Endothelial cell (in vitro differentiated cells): Measurements from ENCODE around the gene SLA2. TPM values are rescaled to one million over a fixed set of nuclear protein-coding genes. Genes with fewer than 3 reads are reported as not detected.
A peak's percentile ranks its signal among the peaks of the same experiment; 100 is the strongest.

ENCODE experiments used
- DNase-seq: peaks from one replicate; pipeline ENCODE4 v3.0.0; 2021; ENCODE audit warnings: low spot score
- H3K27ac Mint-ChIP-seq: one replicate; pipeline ENCODE4 v1.8.0; 2021; ENCODE audit warnings: mixed read lengths, inconsistent platforms; ENCODE audit not compliant: unreplicated experiment
- H3K27me3 Mint-ChIP-seq: one replicate; pipeline ENCODE4 v1.8.0; 2021; ENCODE audit warnings: mild to moderate bottlenecking, moderate library complexity, mixed read lengths, inconsistent platforms; ENCODE audit not compliant: unreplicated experiment
- H3K36me3 Mint-ChIP-seq: one replicate; pipeline ENCODE4 v1.8.0; 2021; ENCODE audit warnings: mild to moderate bottlenecking, low read depth, mixed read lengths, inconsistent platforms; ENCODE audit not compliant: unreplicated experiment
- H3K4me1 Mint-ChIP-seq: one replicate; pipeline ENCODE4 v1.8.0; 2021; ENCODE audit warnings: mild to moderate bottlenecking, mixed read lengths, inconsistent platforms; ENCODE audit not compliant: unreplicated experiment
- H3K4me3 Mint-ChIP-seq: one replicate; pipeline ENCODE4 v1.8.0; 2021; ENCODE audit warnings: mild to moderate bottlenecking, mixed read lengths, inconsistent platforms; ENCODE audit not compliant: unreplicated experiment
- H3K9me3 Mint-ChIP-seq: one replicate; pipeline ENCODE4 v1.8.0; 2021; ENCODE audit warnings: mixed read lengths, inconsistent platforms; ENCODE audit not compliant: unreplicated experiment
- CTCF ChIP-seq: fragments of 200-600 bp; sonication (generic); IDR thresholded peaks from one replicate; pipeline ENCODE4 v1.5.0; 2021; ENCODE audit warnings: antibody characterized with exemption; ENCODE audit not compliant: unreplicated experiment
- total RNA-seq: library from RNA; stranded (reverse); fragmentation: NEBNext Ultra II Directional; extraction: Animal tissue kit (Norgen Biotek cat#: 25700); gene quantifications from one replicate; pipeline ENCODE4 v1.2.1, GENCODE V29; 2021; ENCODE audit not compliant: unreplicated experiment

The SLA2 gene
- total RNA-seq, 1 donor from 2014 or later: not detected

GRCh38 chr20:36579996-36580545 is 65.9 kb downstream of the SLA2 start:
- H3K4me3 Mint-ChIP-seq: peak overlapping the region; percentile 31

GRCh38 chr20:36578356-36579041 is 67.5 kb downstream of the SLA2 start:
- Mint-ChIP-seq H3K9me3 (no peaks in the 10 kb centered on the region), H3K36me3 (peaks cover 18% of the 10 kb centered on the region)
- TF ChIP-seq CTCF: no peak

More at GRCh38 chr20:36579996-36580545, 65.9 kb downstream of the SLA2 start:
- Mint-ChIP-seq H3K36me3 (peaks cover 14% of the 10 kb centered on the region), H3K27ac (no peak overlapping the region), H3K4me1 (peaks cover 3% of the 10 kb centered on the region), H3K9me3 (no peaks in the 10 kb centered on the region), H3K27me3 (peaks cover 4% of the 10 kb centered on the region)
- DNase-seq: no peak
- TF ChIP-seq CTCF: no peak

GRCh38 chr20:36576081-36576445 is 69.9 kb downstream of the SLA2 start:
- H3K4me3 Mint-ChIP-seq: no peak overlapping the region
- H3K4me1 Mint-ChIP-seq: peaks cover 25% of the 10 kb centered on the region
- no peak for TF ChIP-seq CTCF
- no peak overlapping the region for H3K27ac Mint-ChIP-seq
- H3K9me3 Mint-ChIP-seq: no peaks in the 10 kb centered on the region
- peaks cover 18% of the 10 kb centered on the region for H3K36me3 Mint-ChIP-seq
- no peak for DNase-seq
- H3K27me3 Mint-ChIP-seq: peaks cover 17% of the 10 kb centered on the region

More at GRCh38 chr20:36578356-36579041, 67.5 kb downstream of the SLA2 start:
- Mint-ChIP-seq H3K4me3 (no peak overlapping the region), H3K27me3 (peaks cover 9% of the 10 kb centered on the region), H3K27ac (no peak overlapping the region), H3K4me1 (peaks cover 8% of the 10 kb centered on the region)
- DNase-seq: no peak

- Mint-ChIP-seq H3K9me3 (no peaks in the 10 kb centered on the region), H3K27ac (peak overlapping the region; percentile 91), H3K27me3 (peaks cover 20% of the 10 kb centered on the region), H3K4me1 (peaks cover 25% of the 10 kb centered on the region), H3K4me3 (peak overlapping the region; percentile 98), H3K36me3 (peaks cover 8% of the 10 kb centered on the region)
- DNase-seq: peak; percentile 52
- no peak for TF ChIP-seq CTCF
Observed at GRCh38 chr20:36574366-36575135, 71.4 kb downstream of the SLA2 start.
